Thymus (tissue), 11 donors: ENCODE data around the gene RTN4. TPM values are rescaled to one million over a fixed set of nuclear protein-coding genes. Genes with fewer than 3 reads are reported as not detected.
A peak's percentile ranks its signal among the peaks of the same experiment; 100 is the strongest.

Experiments
- DNase-seq, 9 donors: peaks; one replicate each; pipeline ENCODE4 v3.0.0-alpha.2; 2013; ENCODE audit warnings: low spot score in 9 of 9, low read depth in 6 of 9, missing footprints in 1 of 9
- H3K27ac ChIP-seq, 2 donors: one replicate each; pipeline ENCODE4 v1.5.1; 2013; ENCODE audit warnings: control low read depth in 1 of 2, low read depth in 1 of 2, low read length in 1 of 2, mild to moderate bottlenecking in 1 of 2, moderate library complexity in 1 of 2
- H3K27me3 ChIP-seq, 2 donors: one replicate each; pipeline ENCODE4 v1.5.1; 2013; ENCODE audit warnings: low read length in 1 of 2; ENCODE audit not compliant: control insufficient read depth in 2 of 2, insufficient read depth in 1 of 2
- H3K36me3 ChIP-seq, 2 donors: one replicate each; pipeline ENCODE4 v1.5.1; 2013; ENCODE audit warnings: low read length in 1 of 2, mild to moderate bottlenecking in 1 of 2, moderate library complexity in 1 of 2; ENCODE audit not compliant: control insufficient read depth in 2 of 2, insufficient read depth in 2 of 2
- H3K4me1 ChIP-seq, 2 donors: one replicate each; pipeline ENCODE4 v1.5.1; 2013; ENCODE audit warnings: low read length in 2 of 2; ENCODE audit not compliant: control insufficient read depth in 2 of 2, insufficient read depth in 2 of 2
- H3K4me3 ChIP-seq, 2 donors: one replicate each; pipeline ENCODE4 v1.5.1; 2013; ENCODE audit warnings: low read length in 2 of 2, control low read depth in 1 of 2, mild to moderate bottlenecking in 1 of 2
- H3K9me3 ChIP-seq, 2 donors: one replicate each; pipeline ENCODE4 v1.5.1; 2013; ENCODE audit warnings: low read length in 1 of 2, mild to moderate bottlenecking in 1 of 2; ENCODE audit not compliant: control insufficient read depth in 2 of 2, insufficient read depth in 1 of 2
- WGBS: extraction: QIAGEN DNeasy Blood & Tissue Kit; methylation state at CpG from one replicate; pipeline ENCODE4 v1.1.7; 2013; 5-methylcytosine and 5-hydroxymethylcytosine counted together
- polyA plus RNA-seq: library from polyadenylated mRNA; stranded (reverse); fragments of 200-250 nt; gene quantifications from one replicate; pipeline ENCODE4 v1.2.3, GENCODE V29; 2013
- total RNA-seq: library from RNA; stranded (reverse); fragments of 120-200 nt; gene quantifications from one replicate; pipeline ENCODE4 v1.2.4, GENCODE V29; 2013
- donor health status: healthy.

The RTN4 gene
- total and polyA plus RNA-seq, 2 donors, result 42.9 to 183 TPM

- Histone ChIP-seq H3K27ac (no peak overlapping the region), H3K27me3 (no peaks in the 10 kb centered on the region), H3K4me1 (peaks cover 0 to 2% of the 10 kb centered on the region in 2 donors), H3K36me3 (peaks cover 0 to 4% of the 10 kb centered on the region in 2 donors), H3K9me3 (no peaks in the 10 kb centered on the region), H3K4me3 (no peak overlapping the region)
- no peak for DNase-seq
- WGBS, result 97% methylated on average over 3 of the region's 3 CpGs
Observed at GRCh38 chr2:55017880-55018279, 32.4 kb downstream of the RTN4 start.

GRCh38 chr2:55017428-55017827, 32.8 kb downstream of the RTN4 start:
- no peak overlapping the region for H3K4me3 ChIP-seq
- 97% methylated on average over 3 of the region's 3 CpGs for WGBS
- H3K9me3 ChIP-seq, result no peaks in the 10 kb centered on the region
- peaks cover 0 to 4% of the 10 kb centered on the region in 2 donors for H3K36me3 ChIP-seq
- no peak for DNase-seq
- H3K27me3 ChIP-seq, result no peaks in the 10 kb centered on the region
- peaks cover 0 to 2% of the 10 kb centered on the region in 2 donors for H3K4me1 ChIP-seq
- no peak overlapping the region for H3K27ac ChIP-seq

- peak in 2 of 9 donors; percentile 33 to 58 for DNase-seq
- peaks cover 0 to 4% of the 10 kb centered on the region in 2 donors for H3K36me3 ChIP-seq
- H3K4me3 ChIP-seq, result no peak overlapping the region
- peaks cover under 1 to 4% of the 10 kb centered on the region in 2 donors for H3K4me1 ChIP-seq
- H3K27ac ChIP-seq, result no peak overlapping the region
- H3K9me3 ChIP-seq, result no peaks in the 10 kb centered on the region
- no peaks in the 10 kb centered on the region for H3K27me3 ChIP-seq
- WGBS, result 89% methylated on average over 6 of the region's 6 CpGs
Observed at GRCh38 chr2:55014962-55015939, 35.0 kb downstream of the RTN4 start.

- peak in 1 of 9 donors; percentile 31 for DNase-seq
- Histone ChIP-seq H3K27me3 (no peaks in the 10 kb centered on the region), H3K36me3 (no peaks in the 10 kb centered on the region), H3K4me1 (peaks cover 2 to 8% of the 10 kb centered on the region in 2 donors), H3K4me3 (no peak overlapping the region), H3K27ac (no peak overlapping the region), H3K9me3 (no peaks in the 10 kb centered on the region)
- 63% methylated on average over 1 of the region's 1 CpG for WGBS
Observed at GRCh38 chr2:55013936-55014335, 36.3 kb downstream of the RTN4 start.

DNA sequence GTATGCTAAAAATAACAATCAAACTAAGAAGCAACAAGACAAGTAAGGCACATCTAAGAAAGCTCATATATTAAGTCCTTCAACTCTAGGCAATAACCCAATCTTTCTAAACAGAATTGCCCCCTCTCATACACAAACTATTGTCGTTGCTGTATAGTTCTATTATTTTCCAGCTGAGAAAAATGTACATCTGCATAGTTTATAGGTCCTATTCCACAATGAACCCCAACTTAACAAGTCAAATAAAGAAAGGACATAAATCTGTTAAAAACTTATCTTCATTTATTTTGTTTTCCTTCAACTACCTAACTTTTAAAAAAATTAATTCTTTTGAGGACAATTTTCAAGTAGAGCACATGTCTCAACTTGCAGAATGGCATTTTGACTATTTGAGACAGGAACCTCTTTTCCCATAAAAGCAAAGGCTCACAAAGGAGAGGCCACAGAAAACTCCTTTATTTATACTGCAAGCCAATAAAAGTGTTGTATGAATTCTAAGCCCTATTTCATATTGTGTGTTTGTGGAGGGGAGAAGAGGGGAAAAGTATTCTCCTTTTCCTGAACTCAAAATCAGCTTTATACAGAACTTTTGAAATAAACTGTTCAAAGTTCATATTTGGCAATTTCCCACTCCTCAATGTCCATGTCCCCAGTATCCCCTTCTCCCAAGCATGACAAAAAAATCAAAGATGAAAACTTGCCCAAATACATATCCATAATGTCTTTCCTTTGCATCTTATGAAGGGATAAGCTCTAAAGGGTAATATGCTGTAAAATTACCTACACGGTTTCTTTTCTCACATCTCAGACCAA, 37.4 kb downstream of the RTN4 start:
- Histone ChIP-seq H3K27ac (no peak overlapping the region), H3K36me3 (no peaks in the 10 kb centered on the region), H3K9me3 (no peaks in the 10 kb centered on the region), H3K4me3 (no peak overlapping the region), H3K27me3 (no peaks in the 10 kb centered on the region), H3K4me1 (peaks cover 2 to 8% of the 10 kb centered on the region in 2 donors)
- no peak for DNase-seq
- 81% methylated on average over 2 of the region's 2 CpGs for WGBS

DNA sequence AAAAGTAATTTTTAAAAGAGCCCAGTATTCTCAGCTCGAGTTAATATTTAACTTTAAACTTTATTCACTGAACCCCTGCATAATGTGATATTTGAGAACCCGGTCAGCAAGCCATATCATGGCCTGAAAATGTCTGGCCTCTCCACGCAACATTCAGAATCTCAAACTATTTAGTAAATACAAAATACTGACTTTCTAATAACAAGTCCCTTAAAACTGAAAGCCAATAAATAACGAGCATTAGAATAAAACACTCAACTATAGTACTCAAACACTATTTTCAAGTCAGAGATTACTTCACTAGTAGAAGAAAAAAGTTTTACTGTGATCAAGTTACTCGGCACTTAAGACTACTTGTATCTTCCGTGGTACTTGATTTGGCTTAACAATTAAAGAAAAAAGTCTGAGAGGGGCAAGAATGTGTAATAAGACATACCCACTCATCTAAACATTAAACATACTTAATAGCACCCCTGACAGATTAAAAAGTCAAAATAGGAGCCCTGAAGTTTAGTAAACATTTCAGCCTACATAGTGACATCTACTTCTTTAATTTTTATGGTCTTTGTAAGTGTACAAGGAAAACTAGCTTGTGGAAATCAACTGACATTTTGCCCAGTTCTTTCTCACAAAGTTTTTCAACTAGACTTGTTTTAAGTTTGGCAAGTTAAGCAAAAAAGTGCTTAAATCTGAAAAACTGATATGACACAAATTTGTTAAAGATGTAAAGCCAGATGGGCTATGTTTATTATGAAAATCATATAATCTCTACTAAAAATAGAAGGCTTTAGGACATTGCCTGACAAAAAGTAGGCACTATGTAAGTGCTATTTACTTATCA, 38.2 kb downstream of the RTN4 start:
- Histone ChIP-seq H3K4me3 (no peak overlapping the region), H3K27me3 (no peaks in the 10 kb centered on the region), H3K27ac (peak overlapping the region in 1 of 2 donors; percentile 2), H3K9me3 (no peaks in the 10 kb centered on the region), H3K36me3 (no peaks in the 10 kb centered on the region), H3K4me1 (peaks cover 6 to 8% of the 10 kb centered on the region in 2 donors)
- no peak for DNase-seq
- WGBS, result 71% methylated on average over 6 of the region's 6 CpGs

GRCh38 chr2:55010915-55011314, 39.3 kb downstream of the RTN4 start:
- Histone ChIP-seq H3K27ac (peak overlapping the region in 1 of 2 donors; percentile 42), H3K9me3 (no peaks in the 10 kb centered on the region), H3K36me3 (no peaks in the 10 kb centered on the region), H3K4me1 (peaks cover 9 to 11% of the 10 kb centered on the region in 2 donors), H3K27me3 (no peaks in the 10 kb centered on the region), H3K4me3 (no peak overlapping the region)
- whole genome bisulfite sequencing, result 97% methylated on average over 2 of the region's 2 CpGs
- no peak for DNase-seq

DNA sequence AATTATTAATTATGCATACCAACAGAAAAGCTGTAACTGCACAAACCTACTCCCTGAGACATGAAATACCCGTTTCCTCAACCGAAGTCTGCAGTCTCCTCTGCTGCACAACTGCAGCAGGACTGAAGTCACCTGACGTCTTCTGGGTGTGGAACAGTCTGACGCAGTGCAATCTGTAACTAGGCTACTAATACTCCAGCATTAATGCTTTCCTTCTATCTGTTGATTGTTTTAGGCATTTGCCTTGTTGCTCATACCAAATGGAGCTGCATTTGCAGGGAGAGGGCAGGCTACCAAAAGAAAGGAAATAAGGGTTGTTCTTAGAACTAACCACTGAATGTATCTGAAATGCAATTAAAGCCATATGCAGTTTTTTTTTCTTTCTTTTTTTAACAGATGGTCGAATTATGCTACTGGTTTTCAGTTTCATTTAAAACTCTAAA, 40.1 kb downstream of the RTN4 start:
- H3K4me1 ChIP-seq, result peaks cover 9 to 11% of the 10 kb centered on the region in 2 donors
- peak in 6 of 9 donors; percentile 32 to 77 (median 56) for DNase-seq
- peak overlapping the region; percentile 33 to 55 for H3K4me3 ChIP-seq
- H3K9me3 ChIP-seq, result no peaks in the 10 kb centered on the region
- no peaks in the 10 kb centered on the region for H3K36me3 ChIP-seq
- no peaks in the 10 kb centered on the region for H3K27me3 ChIP-seq
- peak overlapping the region; percentile 75 to 80 for H3K27ac ChIP-seq
- WGBS, result under 1% methylated on average over 5 of the region's 5 CpGs
